ENCODE results near the gene VPS35. TPM values are rescaled to one million over a fixed set of nuclear protein-coding genes. Genes with fewer than 3 reads are reported as not detected.
"Not testable (repeated sequence)": the region's sequence is repeated elsewhere in the genome, so short reads cannot be mapped to it uniquely, and the experiment has no call there.

Gene VPS35
- total RNA-seq, 1 donor from 2014 or later: 71.8 TPM

GRCh38 chr16:46712911-46713310, 23.9 kb upstream of the VPS35 start:
- no peak for ATAC-seq

GRCh38 chr16:46711106-46712058, 22.4 kb upstream of the VPS35 start:
- ATAC-seq: no peak

DNA sequence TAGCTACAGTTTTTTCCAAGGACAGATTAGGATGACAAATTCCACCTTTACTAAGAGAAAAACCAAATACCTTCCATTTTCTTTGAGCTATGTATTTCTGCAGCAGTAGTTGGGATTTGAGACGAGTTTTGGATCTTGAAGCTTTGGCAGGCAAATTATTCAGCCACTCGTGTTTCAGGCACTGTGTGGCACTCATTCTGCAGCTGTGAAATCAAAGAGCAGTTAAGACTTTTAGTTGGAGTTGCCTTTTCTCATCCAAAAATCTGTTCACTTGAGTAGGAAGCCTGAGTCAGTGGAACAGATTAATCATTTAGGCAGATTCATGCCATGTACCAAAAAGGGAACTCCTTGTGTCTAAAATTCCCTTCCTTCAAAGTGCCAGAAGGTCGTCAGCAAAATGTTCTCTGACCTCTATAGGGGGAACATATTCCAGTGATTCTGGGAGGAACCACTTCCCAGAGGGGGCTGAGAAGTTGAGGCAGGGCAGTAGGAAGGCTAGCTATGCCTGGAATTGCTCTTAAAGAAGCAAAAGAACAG, 20.6 kb upstream of the VPS35 start:
- no peak for ATAC-seq

GRCh38 chr16:46706642-46707041, 17.7 kb upstream of the VPS35 start:
- ATAC-seq: no peak

DNA sequence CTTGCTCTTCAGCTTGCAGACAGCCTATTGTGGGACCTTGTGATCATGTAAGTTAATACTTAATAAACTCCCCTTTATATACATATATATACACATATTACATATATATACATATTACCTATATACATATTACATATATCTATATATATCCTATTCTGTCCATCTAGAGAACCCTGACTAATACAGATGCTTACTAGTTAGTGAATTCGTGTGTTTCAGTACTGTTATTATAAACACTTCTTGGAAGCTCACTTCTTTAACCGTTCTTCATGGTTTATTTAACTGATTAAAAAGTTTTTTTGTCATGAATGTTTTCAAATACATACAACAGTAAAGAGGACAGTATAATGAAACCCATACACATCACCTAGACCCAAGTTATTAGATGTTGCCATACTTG, 13.1 kb upstream of the VPS35 start:
- ATAC-seq: no peak

GRCh38 chr16:46701615-46702014, 12.6 kb upstream of the VPS35 start:
- ATAC-seq: no peak

- no peak for ATAC-seq
Observed at GRCh38 chr16:46700048-46700447, 11.1 kb upstream of the VPS35 start.

DNA sequence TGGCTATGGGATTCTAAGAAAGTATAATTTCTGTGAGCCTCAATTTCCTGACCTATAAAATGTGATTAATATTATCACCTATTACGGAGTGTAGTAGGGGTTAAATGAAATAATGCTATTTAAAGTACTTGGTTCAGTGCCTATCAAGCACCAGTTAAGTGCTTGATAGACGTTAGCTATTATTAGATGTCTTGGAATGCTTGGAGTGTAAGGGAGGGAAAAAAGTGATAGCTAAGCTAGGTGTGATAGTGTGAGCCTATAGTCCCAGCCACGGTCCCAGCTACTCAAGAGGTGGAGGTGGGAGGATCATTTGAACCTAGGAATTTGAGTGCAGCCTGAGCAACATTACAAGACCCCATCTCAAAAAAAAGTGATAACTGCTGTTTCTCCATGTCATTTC, 8.0 kb upstream of the VPS35 start:
- ATAC-seq: no peak

DNA sequence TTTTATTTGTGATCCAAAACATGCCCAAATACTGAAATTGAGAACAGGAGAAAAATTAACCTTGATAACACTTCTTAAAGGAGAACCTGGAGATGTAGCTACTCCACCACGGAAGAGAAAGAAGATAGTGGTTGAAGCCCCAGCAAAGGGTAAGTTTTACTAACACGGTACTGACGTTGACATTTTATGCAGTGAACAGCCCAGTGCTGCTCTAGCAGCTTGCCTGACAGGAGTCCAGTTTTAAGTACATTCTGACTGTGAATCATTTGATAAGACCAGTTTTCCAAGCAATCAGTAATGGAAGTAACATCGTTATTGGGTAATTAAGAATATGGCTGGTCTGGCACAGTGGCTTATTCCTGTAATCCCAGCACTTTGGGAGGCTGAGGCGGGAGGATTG, 7.0 kb upstream of the VPS35 start:
- no peak for ATAC-seq

DNA sequence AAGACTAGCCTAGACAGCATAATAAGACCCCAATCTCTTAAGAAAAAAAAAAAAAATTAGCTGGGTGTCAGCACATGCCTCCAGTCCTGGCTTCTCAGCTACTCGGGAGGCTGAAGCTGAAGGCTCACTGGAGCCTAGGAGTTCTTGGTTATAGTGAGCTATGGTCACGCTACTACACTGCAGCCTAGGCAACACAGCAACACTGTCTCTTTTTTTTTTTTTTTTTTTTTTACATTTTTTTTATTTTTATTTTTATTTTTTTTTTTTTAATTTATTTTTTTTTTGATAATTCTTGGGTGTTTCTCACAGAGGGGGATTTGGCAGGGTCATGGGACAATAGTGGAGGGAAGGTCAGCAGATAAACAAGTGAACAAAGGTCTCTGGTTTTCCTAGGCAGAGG, 4.6 kb upstream of the VPS35 start:
- ATAC-seq: no peak

DNA sequence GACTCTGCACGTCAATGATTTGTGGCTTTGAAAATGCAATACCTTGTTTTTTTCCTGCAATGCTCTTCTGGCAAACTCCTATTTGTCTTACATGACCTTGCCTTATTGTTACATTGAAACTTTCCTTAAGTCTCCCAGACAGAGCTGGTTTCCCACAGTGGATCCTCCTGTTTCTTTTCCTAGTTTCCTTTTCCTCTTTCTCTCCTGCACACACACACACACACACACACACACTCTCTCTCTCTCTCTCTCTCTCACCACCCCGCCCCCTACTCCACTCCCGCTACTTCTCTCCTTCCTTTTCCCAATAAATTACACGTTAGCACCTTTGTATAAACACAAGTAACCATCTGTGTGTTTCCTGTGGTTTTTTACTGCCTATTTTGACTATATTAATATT, 2.7 kb upstream of the VPS35 start:
- no peak for ATAC-seq

GRCh38 chr16:46690281-46691178, 1.6 kb upstream of the VPS35 start:
- no peak for ATAC-seq

DNA sequence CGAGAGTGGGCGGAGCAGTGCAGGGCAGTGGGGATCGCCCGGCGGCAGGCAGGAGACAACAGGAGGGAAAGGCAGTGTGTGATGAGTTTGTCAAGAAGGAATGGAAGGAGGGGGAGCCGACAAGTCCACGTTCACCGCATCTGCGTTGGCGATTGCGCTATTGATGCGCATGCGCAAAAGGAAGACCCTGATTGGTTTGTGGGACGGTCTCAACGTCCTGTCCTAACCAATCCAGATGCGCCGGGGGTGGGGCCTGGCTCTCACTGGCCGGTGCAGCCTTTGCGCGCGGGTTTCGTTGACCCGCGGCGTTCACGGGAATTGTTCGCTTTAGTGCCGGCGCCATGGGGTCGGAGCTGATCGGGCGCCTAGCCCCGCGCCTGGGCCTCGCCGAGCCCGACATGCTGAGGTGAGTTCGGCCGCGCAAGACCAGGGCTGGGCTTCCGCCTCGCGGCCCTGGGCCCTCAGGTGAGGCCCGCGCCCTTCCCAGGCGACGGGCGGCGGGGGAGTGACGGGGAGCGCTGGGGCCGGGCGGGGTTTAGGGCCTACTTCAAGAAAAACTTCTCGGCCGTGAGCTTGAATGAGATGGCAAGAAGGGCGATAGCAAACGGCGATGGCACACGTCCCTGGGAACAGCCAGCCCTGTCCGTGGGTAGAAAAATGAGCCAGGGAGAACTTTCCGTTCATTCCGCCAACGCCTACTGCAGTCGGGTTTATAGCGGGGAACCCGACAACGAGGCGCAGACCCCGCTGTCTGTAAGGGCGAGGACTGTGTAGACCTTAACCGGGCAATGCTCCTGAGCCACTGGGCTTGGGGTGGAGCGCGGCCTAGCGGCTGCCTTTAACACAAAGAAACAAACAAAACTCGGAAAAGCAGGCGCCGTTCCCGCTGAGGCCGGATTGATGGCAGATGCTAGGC, 645 bp upstream of the VPS35 start, which contains the start of gene ORC6:
Gene ORC6, plus strand, starts transcription at position 295 of the 916 bp plus-strand sequence. Its CDS starts 47 bp downstream, at position 342.
- peak; percentile 90 for ATAC-seq

DNA sequence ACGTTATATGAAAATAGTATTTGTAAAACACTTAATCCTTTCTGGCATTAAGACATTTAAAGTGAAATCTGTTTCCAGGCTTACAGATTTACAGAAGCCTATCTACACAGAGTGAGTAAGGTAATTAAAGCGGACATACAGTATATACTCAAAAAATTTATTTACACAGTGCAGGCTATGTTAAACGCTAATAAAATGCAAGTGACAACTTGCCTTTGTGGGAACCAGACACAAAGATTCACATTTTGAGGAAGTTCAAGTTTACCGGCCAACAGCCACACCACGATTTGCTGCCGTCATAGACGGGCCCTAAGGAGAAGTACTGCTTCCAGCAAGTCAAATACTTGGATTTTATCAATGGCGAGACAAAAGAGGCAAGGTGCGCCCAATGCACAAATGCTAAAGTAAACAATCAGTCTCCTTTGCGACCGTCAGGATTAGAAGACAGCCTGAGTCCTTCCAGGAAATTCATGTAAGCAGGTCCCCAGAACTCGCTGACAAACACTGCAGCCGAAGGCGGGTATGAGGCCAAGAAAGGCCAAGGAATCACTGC, 801 bp downstream of the VPS35 start:
- ATAC-seq: peak; percentile 37

DNA sequence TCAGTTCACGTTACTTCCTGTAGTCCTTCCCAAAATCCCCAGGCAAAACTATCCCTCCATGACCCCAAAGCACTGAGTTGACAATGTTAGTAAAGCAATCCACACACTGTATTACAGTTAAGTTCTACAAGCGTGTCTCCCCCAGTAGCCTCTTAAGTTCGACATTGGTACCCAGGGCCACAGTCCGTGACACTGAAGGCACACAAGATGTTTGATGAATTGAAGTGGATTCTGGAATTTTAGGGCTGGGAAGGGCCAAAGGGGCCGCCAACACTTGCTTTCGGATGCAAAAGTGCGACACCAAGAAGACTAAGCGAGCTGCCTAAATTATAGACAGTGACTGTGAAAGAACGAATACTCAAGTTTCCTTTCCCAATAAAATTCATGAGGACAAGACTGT, 1.5 kb downstream of the VPS35 start:
- ATAC-seq: no peak

- no peak for ATAC-seq
Observed at GRCh38 chr16:46686815-46687473, 2.0 kb downstream of the VPS35 start.

GRCh38 chr16:46681867-46682266, 7.1 kb downstream of the VPS35 start:
- ATAC-seq: not testable (repeated sequence)

GRCh38 chr16:46677943-46678342, 11.0 kb downstream of the VPS35 start:
- not testable (repeated sequence) for ATAC-seq

GRCh38 chr16:46673320-46674013, 15.5 kb downstream of the VPS35 start:
- peak; percentile 91 for ATAC-seq

- no peak for ATAC-seq
Observed at GRCh38 chr16:46662123-46662522, 26.9 kb downstream of the VPS35 start.

Data from esophagus mucosa (tissue), 1 donor.